GM23338 (cell line): ENCODE measurements around the gene DHX58.

Experiments used
- CREB1 ChIP-seq: fragments of 250-450 bp; sonication (Bioruptor Pico); IDR thresholded peaks from 2 replicates; pipeline ENCODE4 v1.5.0; 2020; ENCODE audit warnings: low read depth, mild to moderate bottlenecking, moderate library complexity
- EZH2 ChIP-seq: fragments of 200-600 bp; sonication (generic); IDR thresholded peaks from one replicate; pipeline ENCODE4 v1.8.0; 2017; ENCODE audit warnings: antibody characterized with exemption, mild to moderate bottlenecking, low read depth; ENCODE audit not compliant: unreplicated experiment
- EZH2phosphoT487 ChIP-seq: fragments of 200-600 bp; sonication (generic); IDR thresholded peaks from one replicate; pipeline ENCODE4 v1.8.1; 2018; ENCODE audit warnings: antibody characterized with exemption; ENCODE audit not compliant: unreplicated experiment
- JUNB ChIP-seq: IDR thresholded peaks from one replicate; pipeline ENCODE4 v1.6.1; 2016; ENCODE audit warnings: antibody characterized with exemption; ENCODE audit not compliant: unreplicated experiment
- POLR2AphosphoS5 ChIP-seq: IDR thresholded peaks from 2 replicates; pipeline ENCODE4 v1.6.1; 2016; ENCODE audit warnings: antibody characterized with exemption, low read depth
- TF ChIP-seq, protein P1 (sequence below), 2 experiments: fragments of 200-600 bp in 1 of 2; sonication (generic) in 1 of 2; conservative IDR thresholded peaks; 2 replicates each; pipeline versions ENCODE4 v1.5.1 to v1.6.1; 2016 to 2017; ENCODE audit warnings: antibody characterized with exemption in 2 of 2, low read depth in 2 of 2, mild to moderate bottlenecking in 2 of 2, moderate library complexity in 1 of 2
- TF ChIP-seq, protein P2 (sequence below): IDR thresholded peaks from 2 replicates; pipeline ENCODE4 v1.6.1; 2016; ENCODE audit warnings: antibody characterized with exemption

DNA sequence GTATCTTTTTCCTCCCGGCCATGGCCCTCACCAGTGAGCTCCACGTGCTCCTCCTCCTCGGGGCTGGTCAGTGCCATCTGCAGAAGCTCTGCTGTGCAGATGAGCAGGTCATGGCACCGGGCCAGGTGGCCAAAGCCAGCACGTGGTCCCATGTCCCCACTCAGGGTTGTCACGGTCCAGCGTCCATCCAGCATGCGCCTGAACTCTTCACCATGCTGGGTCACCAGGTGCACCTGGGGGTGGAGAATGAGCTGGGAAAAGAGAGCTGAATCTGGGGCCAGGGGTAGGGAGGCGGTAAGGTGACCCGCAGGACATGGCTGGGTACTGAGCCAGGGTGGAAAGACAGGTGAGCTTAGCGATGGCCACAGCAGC is 1.3 kb downstream of the DHX58 start:
- TF ChIP-seq JUNB = no peak
- TF ChIP-seq, protein P1, sequence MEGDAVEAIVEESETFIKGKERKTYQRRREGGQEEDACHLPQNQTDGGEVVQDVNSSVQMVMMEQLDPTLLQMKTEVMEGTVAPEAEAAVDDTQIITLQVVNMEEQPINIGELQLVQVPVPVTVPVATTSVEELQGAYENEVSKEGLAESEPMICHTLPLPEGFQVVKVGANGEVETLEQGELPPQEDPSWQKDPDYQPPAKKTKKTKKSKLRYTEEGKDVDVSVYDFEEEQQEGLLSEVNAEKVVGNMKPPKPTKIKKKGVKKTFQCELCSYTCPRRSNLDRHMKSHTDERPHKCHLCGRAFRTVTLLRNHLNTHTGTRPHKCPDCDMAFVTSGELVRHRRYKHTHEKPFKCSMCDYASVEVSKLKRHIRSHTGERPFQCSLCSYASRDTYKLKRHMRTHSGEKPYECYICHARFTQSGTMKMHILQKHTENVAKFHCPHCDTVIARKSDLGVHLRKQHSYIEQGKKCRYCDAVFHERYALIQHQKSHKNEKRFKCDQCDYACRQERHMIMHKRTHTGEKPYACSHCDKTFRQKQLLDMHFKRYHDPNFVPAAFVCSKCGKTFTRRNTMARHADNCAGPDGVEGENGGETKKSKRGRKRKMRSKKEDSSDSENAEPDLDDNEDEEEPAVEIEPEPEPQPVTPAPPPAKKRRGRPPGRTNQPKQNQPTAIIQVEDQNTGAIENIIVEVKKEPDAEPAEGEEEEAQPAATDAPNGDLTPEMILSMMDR (conservative IDR thresholded peaks at IDR 0.05; ENCODE audit: low read depth in 2 of 2) = no peak
- TF ChIP-seq EZH2 = no peak
- no peak for TF ChIP-seq POLR2AphosphoS5
- TF ChIP-seq, protein P2, sequence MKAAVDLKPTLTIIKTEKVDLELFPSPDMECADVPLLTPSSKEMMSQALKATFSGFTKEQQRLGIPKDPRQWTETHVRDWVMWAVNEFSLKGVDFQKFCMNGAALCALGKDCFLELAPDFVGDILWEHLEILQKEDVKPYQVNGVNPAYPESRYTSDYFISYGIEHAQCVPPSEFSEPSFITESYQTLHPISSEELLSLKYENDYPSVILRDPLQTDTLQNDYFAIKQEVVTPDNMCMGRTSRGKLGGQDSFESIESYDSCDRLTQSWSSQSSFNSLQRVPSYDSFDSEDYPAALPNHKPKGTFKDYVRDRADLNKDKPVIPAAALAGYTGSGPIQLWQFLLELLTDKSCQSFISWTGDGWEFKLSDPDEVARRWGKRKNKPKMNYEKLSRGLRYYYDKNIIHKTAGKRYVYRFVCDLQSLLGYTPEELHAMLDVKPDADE = no peak
- no peak for TF ChIP-seq EZH2phosphoT487
- no peak for TF ChIP-seq CREB1 (CRISPR knock-in tag)
